Mesothelial cell of epicardium (in vitro differentiated cells): ENCODE data around the gene APOL2. TPM values are rescaled to one million over a fixed set of nuclear protein-coding genes. Genes with fewer than 3 reads are reported as not detected.
A peak's percentile ranks its signal among the peaks of the same experiment; 100 is the strongest.
"Not testable (repeated sequence)": the region's sequence is repeated elsewhere in the genome, so short reads cannot be mapped to it uniquely, and the experiment has no call there.

ENCODE experiments used
- DNase-seq, 2 experiments: peaks; one replicate each; pipeline ENCODE4 v3.0.0; 2021; ENCODE audit warnings: low spot score in 2 of 2; ENCODE audit not compliant: unreplicated experiment in 2 of 2
- H3K27ac Mint-ChIP-seq: 2 replicates; pipeline ENCODE4 v1.8.0; 2021; ENCODE audit warnings: mixed read lengths
- H3K27me3 Mint-ChIP-seq: 2 replicates; pipeline ENCODE4 v1.8.0; 2021; ENCODE audit warnings: low read depth, mixed read lengths
- H3K36me3 Mint-ChIP-seq: 2 replicates; pipeline ENCODE4 v1.8.0; 2021; ENCODE audit warnings: mixed read lengths
- H3K4me1 Mint-ChIP-seq: 2 replicates; pipeline ENCODE4 v1.8.0; 2021; ENCODE audit warnings: mixed read lengths
- H3K4me3 Mint-ChIP-seq: 2 replicates; pipeline ENCODE4 v1.8.0; 2021; ENCODE audit warnings: mild to moderate bottlenecking, moderate library complexity, mixed read lengths
- H3K9me3 Mint-ChIP-seq: 2 replicates; pipeline ENCODE4 v1.8.0; 2021; ENCODE audit warnings: mixed read lengths
- CTCF ChIP-seq: fragments of 200-600 bp; sonication (generic); IDR thresholded peaks from one replicate; pipeline ENCODE4 v1.5.0; 2021; ENCODE audit warnings: antibody characterized with exemption; ENCODE audit not compliant: unreplicated experiment
- total RNA-seq: library from RNA; stranded (reverse); gene quantifications from 3 replicates; pipeline ENCODE4 v1.2.1, GENCODE V29; 2021

Gene APOL2
- total RNA-seq, 1 donor from 2014 or later: 55.5 TPM

DNA sequence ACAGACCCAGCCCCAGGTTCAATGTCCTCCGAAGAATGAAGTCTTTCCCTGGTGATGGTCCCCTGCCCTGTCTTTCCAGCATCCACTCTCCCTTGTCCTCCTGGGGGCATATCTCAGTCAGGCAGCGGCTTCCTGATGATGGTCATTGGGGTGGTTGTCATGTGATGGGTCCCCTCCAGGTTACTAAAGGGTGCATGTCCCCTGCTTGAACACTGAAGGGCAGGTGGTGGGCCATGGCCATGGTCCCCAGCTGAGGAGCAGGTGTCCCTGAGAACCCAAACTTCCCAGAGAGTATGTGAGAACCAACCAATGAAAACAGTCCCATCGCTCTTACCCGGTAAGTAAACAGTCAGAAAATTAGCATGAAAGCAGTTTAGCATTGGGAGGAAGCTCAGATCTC is 27.7 kb upstream of the APOL2 start:
- no peak for TF ChIP-seq CTCF
- H3K36me3 Mint-ChIP-seq: no peaks in the 10 kb centered on the region
- DNase-seq: no peak
- H3K9me3 Mint-ChIP-seq: peaks cover 13% of the 10 kb centered on the region
- no peak overlapping the region for H3K4me3 Mint-ChIP-seq
- H3K27ac Mint-ChIP-seq: no peak overlapping the region
- H3K4me1 Mint-ChIP-seq: peaks cover 11% of the 10 kb centered on the region
- no peaks in the 10 kb centered on the region for H3K27me3 Mint-ChIP-seq

DNA sequence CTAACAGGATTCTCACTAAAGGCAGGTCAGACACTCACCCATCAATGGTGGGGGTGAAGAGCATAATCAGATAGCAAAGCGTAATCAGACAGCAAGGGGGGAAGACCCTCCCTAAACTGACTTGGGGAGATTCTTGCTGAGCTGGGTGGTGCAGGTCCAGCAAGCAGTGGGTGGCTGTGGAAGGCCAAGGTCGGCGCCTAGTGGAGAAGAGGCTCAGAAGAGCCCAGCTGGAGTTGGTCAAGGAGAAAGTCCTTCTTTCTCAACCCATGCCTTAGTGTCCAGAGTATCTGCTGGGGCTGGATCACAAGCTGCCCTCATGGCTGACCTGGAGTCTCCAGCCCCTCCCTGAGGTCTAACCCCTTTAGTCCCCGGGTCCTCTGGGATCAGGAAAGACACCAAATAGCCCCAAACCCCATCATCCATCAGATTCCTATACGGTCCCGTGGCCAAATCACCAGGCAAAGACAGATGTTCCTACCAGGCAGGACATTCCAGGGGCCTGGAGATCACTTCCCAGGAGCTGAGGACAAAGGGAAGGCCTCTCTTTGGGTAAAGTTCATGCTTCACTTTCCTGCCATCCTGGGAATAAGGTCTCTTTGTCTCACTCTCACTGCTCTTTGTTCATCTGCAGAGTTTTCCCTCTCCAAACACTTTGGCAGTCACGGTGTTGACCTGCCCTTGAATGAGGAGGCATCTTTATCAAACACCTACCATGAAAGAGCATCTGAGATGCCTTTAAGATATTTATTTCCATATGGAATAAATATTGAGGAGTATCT is 24.7 kb upstream of the APOL2 start:
- DNase-seq, H3K4me3 Mint-ChIP-seq, H3K27ac Mint-ChIP-seq, H3K27me3 Mint-ChIP-seq, H3K36me3 Mint-ChIP-seq, H3K9me3 Mint-ChIP-seq: not testable (repeated sequence)
- H3K4me1 Mint-ChIP-seq: peaks cover 28% of the 10 kb centered on the region

DNA sequence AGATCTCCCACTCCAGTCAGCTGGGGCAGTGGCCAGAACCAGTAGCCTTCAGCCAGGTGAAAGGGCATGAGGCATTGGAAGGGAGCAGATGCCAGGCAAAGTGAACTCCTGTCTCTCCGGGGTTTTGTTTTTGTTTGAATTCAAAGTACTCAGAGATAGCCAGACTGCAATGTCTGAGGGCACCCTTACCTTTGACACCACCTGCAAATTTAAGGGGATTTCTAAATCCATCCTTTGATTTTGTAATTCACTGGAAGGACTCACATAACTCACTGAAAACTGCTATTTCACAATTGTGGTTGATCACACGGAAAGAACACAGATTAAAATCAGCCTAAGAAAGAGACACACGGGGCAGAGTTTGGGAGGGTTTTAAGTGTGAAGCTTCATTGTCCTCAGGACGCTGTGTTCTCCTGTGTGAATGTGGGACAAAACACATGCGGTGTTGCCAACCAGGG is 23.9 kb upstream of the APOL2 start:
- H3K4me3 Mint-ChIP-seq, DNase-seq, H3K27me3 Mint-ChIP-seq, H3K9me3 Mint-ChIP-seq, H3K36me3 Mint-ChIP-seq, H3K27ac Mint-ChIP-seq: not testable (repeated sequence)
- H3K4me1 Mint-ChIP-seq: peaks cover 37% of the 10 kb centered on the region

- H3K4me1 Mint-ChIP-seq: peaks cover 39% of the 10 kb centered on the region
- not testable (repeated sequence) for H3K4me3 Mint-ChIP-seq, DNase-seq, H3K36me3 Mint-ChIP-seq, H3K27ac Mint-ChIP-seq, H3K9me3 Mint-ChIP-seq, H3K27me3 Mint-ChIP-seq
Observed at GRCh38 chr22:36262307-36262706, 23.0 kb upstream of the APOL2 start.

- DNase-seq: not testable (repeated sequence)
- peaks cover 39% of the 10 kb centered on the region for H3K4me1 Mint-ChIP-seq
Observed at GRCh38 chr22:36261675-36262074, 22.3 kb upstream of the APOL2 start.

DNA sequence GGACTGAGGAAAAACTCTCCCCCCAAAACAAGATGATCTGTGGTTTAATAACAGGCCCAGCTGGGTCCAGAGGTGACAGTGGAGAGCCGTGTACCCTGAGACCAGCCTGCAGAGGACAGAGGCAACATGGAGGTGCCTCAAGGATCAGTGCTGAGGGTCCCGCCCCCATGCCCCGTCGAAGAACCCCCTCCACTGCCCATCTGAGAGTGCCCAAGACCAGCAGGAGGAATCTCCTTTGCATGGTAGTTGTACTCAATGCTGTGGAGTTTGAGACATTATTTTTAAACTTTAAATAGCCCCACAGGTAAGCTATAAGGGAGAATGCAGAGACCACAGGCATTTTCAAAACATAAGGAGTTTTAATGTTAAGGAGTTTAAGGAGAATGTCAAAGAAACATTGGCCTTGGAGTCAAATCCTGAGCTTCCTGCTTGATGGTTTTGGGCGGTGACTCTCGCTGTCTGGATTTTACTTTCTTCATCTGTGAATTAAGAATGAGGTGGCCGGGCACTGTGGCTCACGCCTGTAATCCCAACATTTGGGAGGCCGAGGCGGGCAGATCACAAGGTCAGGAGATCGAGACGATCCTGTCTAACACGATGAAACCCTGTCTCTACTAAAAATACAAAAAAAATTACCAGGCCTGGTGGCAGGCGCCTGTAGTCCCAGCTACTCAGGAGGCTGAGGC is 20.4 kb upstream of the APOL2 start:
- peaks cover 2% of the 10 kb centered on the region for H3K27me3 Mint-ChIP-seq
- peak overlapping the region; percentile 95 for H3K27ac Mint-ChIP-seq
- H3K4me1 Mint-ChIP-seq: peaks cover 39% of the 10 kb centered on the region
- no peak for TF ChIP-seq CTCF
- H3K9me3 Mint-ChIP-seq: no peaks in the 10 kb centered on the region
- no peak for DNase-seq
- no peaks in the 10 kb centered on the region for H3K36me3 Mint-ChIP-seq
- H3K4me3 Mint-ChIP-seq: peak overlapping the region; percentile 35

More at GRCh38 chr22:36261675-36262074, 22.3 kb upstream of the APOL2 start:
- H3K9me3 Mint-ChIP-seq, H3K27ac Mint-ChIP-seq, H3K27me3 Mint-ChIP-seq, H3K36me3 Mint-ChIP-seq, H3K4me3 Mint-ChIP-seq: not testable (repeated sequence)

DNA sequence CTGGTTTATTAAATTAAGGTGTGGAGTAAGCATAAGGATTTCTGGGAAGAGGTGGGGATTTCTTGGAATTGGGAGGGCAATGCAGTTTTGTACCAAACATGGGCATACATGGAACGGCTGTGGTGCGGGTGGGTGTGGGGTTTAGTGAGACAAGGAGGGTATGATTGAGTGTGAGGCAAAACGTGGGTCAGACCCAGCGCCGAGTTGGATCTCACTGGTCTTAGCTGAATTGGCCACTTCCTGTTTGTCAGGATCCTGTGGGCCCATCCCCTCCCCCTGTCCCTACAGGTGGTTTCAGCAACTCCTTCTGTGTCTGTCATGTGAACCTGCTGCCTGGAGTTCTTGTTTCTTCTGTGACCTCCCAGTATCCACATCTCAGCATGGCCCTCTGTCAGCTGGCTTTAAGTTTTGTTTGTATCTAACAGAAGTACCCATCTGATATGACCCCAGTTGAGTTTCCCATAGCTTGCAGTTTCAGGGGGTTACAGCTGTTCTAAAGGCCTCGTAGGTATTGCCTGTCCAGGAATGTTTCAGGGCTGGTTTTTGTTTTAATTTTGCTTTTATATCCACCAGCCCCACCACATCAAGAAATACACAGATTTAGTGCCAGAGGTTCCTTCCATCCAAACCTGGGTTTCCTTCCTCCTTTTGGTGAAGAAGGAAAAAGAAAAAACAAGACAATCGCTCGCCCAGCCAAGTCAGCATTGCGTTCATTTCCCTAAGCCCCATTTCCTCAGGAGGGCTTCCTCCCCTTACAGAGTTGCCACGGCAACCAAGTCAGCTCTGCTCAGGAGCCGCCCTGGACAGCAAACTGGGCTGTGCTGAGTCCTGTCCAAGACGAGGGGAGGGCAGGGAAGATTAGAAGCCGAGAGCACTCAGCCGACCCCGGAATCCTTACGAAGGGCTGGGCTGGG is 19.6 kb upstream of the APOL2 start:
- Mint-ChIP-seq H3K4me3 (peak overlapping the region; percentile 35), H3K4me1 (peaks cover 43% of the 10 kb centered on the region), H3K27ac (peak overlapping the region; percentile 95), H3K9me3 (no peaks in the 10 kb centered on the region), H3K36me3 (no peaks in the 10 kb centered on the region), H3K27me3 (peaks cover 3% of the 10 kb centered on the region)
- no peak for TF ChIP-seq CTCF
- DNase-seq: no peak
